ENCODE measurements around the gene EYA2.
"Not testable (repeated sequence)": the region's sequence is repeated elsewhere in the genome, so short reads cannot be mapped to it uniquely, and the experiment has no call there.

EYA2 gene, protein sequence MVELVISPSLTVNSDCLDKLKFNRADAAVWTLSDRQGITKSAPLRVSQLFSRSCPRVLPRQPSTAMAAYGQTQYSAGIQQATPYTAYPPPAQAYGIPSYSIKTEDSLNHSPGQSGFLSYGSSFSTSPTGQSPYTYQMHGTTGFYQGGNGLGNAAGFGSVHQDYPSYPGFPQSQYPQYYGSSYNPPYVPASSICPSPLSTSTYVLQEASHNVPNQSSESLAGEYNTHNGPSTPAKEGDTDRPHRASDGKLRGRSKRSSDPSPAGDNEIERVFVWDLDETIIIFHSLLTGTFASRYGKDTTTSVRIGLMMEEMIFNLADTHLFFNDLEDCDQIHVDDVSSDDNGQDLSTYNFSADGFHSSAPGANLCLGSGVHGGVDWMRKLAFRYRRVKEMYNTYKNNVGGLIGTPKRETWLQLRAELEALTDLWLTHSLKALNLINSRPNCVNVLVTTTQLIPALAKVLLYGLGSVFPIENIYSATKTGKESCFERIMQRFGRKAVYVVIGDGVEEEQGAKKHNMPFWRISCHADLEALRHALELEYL

DNA sequence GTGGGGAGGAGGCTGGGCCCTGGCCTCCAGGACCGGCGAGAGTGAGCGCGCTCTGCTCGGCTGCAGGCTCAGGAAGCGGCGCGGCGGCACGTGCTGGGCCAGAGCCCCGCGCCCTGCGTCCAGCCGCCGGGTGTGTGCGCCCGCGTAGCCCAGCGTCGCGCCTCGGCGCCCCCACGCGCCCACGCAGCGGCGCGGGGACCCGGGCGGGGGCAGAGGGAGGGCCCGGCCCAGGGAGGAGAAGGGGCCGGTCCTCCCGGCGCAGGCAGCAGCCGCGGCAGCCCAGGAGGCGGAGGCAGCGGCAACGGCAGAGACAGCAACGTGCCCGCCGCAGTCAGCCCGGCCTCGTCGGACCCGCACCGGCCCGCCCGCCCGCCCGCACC lies at the start of gene EYA2:
EYA2 (plus strand) TSS at position 265 of the 380 bp plus-strand sequence. CDS start 95,168 bp downstream, outside the sequence.
- intact Hi-C loops (cut with DNase I), result no loop called here
- peak in 12 of 42 donors; percentile 5 to 42 (median 26) for DNase-seq

DNA sequence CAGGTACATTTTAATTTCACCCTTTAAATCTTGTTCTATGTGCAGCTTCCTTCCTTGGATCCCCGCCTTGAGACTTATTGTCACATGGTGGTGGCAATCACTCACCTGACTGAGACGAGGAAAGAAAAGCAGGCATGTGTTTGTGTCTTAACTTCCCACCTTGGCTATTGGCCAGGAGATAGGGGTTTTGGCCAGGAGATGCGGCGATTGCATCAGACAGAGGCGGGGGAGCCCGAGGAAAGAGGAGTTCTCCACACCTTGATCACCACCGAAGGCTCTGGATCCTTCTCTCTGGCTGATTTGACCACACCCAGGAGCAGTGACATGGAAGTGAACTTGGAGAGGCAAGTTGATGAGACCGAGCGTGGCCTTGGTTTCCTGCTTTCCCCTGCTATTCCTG lies 49.7 kb upstream of the EYA2 start:
- intact Hi-C loops (cut with DNase I), result no loop called here
- DNase-seq, result no peak

DNA sequence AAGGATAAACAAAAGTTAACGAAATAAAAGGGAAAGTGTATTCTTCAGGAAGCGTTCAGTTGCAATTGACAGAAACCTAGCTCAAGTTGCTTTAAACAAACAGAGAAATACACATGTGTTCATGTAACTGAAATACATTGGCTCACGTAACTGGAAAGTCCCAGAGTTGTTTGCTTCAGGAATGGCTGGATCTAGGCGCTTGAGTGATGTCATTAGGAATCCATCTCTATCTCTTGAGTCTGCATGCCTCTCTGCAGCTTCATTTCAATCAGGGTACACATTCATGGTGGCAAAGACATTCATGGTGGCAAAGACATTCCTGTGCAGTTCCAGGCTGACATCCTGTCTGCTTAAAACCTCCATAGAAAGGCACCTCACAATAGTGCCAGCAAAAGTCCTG lies 45.4 kb upstream of the EYA2 start:
- DNase-seq, result no peak
- intact Hi-C loops (cut with DNase I), result no loop called here

DNA sequence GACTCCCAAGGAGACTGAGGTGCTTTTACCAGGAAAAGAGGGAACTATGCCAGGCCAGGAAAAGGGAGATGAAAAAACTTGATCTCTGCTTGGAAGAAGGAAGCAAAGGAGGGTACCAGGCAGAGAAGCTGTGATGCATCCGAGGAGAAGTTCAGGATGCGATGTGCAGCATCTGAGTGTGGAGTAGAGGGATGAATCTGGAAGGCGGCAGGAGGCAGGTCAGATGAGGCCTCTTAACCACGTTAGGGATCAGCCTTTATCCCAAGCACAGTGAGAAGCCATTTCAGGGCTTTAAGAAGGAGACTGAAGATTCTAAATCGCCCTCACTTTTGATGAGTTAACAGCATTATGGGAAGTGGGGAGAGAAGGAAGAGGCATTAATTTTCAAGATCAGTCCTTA lies 44.9 kb upstream of the EYA2 start:
- intact Hi-C loops (cut with DNase I), result no loop called here
- no peak for DNase-seq

DNA sequence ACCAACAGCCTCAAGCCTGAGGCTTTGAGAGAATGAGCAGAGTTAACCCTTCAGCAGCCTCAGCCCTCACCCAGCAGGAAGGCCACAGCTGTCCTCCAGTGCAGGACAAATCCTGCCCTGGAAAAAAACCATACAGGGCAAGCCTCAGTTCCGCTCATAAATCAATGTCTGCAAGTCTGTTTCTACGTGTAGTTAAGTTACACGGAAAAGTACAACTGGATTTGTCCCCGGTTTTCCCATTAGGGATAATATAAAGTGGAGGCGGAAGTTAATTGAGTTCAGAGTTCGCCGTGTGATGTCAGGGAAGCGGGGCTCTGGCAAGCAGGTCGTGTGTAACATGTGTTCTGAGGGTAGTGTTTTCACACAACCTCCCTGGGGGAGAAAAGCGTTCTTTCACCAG lies 44.2 kb upstream of the EYA2 start:
- intact Hi-C loops (cut with DNase I), result no loop called here
- DNase-seq, result no peak

DNA sequence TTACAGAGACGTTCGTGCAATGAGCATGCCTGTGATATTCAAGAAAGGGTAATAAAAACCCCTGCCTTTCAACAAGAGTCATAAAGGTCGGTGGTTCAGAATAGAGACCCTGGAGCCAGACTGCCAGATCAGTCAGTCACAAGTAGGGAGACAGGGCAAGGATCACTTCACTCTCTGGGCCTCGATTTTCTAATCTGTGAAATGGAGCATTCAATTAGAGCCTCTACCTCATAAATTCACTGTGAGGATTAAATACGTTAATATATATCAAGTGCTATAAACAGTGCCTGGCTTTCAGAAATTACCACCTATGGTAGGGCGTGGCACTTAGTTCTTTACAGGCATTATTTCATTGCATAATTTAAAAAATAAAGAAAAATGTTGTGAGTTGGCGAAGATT lies 43.7 kb upstream of the EYA2 start:
- no peak for DNase-seq
- intact Hi-C loops (cut with DNase I), result no loop called here

DNA sequence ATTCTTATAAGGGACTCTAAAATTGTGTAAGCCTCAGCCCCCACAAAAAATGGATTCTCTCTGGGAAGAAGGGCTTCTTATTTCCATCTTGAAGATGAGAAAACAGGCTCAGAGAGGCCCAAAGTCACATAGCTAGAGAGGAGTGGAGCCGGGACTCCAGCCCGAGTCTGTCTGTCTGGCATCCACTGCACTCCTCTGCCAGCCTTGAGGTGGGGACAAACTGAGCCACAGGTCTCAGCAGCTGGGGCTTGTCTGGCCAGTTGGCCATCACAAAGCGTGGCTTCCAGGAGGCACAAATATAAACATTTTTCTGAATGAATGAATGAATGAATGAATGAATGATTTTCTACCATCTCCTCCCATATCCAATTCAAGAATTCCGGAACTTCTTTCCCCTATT lies 42.9 kb upstream of the EYA2 start:
- no peak for DNase-seq
- intact Hi-C loops (cut with DNase I), result no loop called here

DNA sequence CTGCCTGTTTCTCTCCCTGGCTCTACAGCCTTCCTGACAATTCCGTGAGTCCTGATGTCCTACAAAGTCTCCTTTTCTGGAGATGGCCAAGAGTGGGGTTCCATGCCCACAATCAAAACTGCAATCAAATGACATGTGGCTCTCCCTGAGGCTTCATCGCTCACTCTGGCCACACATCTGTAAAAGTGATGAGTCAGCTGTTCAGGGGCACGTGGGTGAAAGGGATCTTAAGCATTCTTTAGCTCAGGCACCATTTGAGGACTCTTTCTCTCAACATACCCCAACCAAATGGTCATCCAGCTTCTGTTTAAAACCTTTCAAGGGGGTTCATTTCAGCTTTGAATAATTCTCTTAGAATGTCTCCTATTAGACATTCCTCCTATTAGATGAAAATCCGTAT lies 42.3 kb upstream of the EYA2 start:
- no peak for DNase-seq
- intact Hi-C loops (cut with DNase I), result no loop called here

DNA sequence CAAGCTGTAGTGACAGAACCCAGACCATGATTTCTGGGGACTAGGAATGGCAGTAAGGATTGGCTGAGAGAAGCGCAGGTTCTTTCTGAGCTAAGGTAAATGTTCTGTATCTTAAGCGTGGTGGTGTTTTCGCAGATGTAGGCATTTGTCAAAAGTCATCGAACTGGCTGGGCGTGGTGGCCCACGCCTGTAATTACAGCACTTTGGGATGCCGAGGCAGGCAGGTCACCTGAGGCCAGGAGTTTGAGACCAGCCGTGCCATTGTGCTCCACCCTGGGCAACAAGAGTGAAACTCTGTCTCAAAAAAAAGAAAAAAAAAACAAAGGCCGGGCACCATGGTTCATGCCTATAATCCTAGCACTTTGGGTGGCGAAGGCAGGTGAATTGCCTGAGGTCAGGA lies 40.7 kb upstream of the EYA2 start:
- intact Hi-C loops (cut with DNase I), result no loop called here
- no peak for DNase-seq

DNA sequence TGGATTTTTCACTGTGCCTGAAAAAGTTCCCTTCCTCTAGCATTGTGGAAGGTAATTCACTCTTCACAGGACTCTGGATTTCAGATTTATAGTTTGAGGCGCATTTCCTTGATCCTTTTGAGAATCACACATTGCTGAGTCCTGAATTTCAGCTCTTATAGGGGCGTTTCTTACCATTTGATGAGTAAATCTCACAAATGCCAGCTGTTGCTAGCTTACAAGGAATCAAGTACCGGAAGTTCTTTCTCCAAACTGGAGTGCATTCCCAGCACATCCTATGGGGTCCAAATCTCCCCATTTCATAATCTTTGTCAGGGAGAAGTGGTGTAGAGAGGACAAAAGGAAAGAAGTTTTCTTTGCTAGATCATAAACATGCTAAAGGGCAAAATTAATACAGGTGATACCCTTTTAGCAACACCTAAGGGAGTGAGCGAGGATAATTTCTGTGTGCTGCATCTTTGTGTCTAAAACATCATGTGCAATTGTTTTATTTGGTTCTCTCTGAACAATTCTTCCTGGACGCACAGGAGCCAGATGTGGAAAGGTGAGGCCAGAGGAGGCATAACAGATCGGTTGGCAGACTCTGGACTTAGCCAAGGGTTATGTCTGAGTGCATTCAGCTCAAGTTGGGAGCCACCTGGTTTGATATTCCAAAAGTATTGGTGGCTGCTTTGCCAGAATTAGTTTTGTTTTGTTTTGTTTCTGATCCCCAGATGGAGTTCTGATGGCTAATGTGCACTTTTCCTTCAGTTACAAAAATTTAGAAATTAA lies 37.4 kb upstream of the EYA2 start:
- intact Hi-C loops (cut with DNase I), result no loop called here
- DNase-seq, result no peak

DNA sequence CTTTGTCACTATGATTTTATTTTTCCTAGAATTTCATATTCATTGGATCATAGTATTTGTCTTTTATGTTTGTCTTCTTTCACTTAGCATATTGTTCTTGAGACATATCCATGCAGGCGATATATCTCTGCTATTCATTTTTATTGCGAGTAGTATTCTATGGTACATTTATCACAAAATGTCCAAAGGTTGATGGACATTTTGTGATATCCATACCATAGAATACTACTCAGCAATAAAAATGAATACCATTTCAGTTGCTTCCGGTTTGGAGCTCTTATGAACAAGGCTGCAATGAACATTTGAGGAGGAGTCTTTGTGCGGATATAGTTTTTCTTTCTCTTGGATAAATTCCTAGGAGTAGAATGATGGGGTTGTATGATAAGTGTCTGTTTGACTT lies 28.8 kb upstream of the EYA2 start:
- no peak for DNase-seq
- intact Hi-C loops (cut with DNase I), result no loop called here

DNA sequence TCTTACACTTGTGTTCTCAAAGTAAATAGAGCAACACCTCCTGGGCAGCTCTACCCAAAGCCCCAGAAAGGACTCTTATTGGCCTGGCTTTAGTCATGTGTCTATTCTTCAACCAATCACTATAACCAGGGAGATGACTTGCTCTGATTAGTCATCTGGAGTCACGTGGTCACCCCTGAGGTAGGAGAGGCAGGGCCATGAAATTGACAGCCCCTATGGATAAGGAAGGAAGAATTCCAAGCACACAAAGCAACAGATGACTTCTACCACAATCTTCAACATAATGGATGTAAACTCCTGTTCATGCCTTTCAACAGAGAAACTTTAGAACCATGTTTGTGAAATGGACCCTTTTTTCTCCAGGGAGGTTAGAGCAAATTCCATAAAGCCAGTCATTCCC lies 24.6 kb upstream of the EYA2 start:
- intact Hi-C loops (cut with DNase I), result no loop called here
- DNase-seq, result no peak

DNA sequence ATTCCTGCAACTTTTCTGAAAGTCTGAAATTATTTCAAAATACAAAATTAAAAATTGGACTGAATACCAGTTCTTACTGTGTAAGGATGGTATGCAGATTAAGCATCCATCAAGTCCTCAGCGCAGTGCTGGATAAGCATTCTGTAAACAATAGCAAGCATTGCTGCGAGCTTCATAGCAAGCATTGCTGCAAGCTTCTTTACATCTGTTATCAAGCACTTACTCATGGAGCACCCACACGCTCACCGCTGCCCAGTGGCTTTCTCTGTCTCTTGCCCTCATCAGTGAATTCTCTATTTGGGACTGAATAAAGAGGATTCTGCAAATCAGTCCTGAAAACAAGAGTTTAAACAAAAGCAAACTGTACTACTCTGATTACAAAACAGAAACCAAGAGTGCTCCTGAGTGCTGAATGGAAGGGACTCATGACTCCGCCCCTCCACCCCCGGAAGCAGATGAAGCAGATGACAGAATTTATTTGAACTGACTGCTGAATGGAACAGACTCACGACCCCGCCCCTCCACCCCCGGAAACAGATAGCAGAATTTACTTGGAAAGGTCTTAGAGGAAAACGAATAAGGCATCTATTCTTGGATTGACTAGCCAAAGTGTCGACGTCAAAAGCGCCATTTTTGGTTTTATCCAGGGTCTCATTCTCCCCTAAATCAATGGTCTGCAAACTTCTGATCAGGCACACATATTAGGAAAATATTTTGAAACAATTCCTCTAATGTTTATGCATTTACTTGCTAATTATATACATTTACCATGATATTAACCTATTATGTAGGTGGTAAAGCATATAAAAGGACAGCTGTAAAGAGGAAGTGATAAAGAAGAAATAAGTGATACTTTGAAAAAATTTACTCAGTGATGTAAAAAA lies 22.1 kb upstream of the EYA2 start:
- DNase-seq, result peak in 8 of 42 donors; percentile 10 to 43 (median 24)

DNA sequence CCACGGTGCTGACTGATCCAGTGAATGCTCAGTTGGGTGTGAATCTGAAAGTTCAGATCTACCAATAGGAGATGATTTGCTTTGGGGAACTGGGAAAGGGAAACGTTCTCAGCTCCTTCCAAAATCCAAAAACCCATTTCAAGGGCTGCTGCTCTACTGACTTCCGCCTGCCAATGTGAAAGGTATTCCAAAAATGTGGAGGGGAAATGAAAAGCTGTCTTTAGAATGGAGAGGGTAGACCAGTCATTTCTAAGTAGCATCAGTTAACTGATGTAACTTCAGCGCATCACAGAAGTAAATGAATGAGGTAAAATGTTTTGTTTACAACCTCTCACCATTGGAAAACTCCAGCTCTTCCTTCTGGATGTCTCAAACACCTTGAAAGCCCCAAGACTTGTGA lies 19.6 kb upstream of the EYA2 start:
- DNase-seq, result no peak
- intact Hi-C loops (cut with DNase I), result no loop called here

More for the DNA sequence above, 22.1 kb upstream of the EYA2 start:
- intact Hi-C loops (cut with DNase I), result no loop called here

DNA sequence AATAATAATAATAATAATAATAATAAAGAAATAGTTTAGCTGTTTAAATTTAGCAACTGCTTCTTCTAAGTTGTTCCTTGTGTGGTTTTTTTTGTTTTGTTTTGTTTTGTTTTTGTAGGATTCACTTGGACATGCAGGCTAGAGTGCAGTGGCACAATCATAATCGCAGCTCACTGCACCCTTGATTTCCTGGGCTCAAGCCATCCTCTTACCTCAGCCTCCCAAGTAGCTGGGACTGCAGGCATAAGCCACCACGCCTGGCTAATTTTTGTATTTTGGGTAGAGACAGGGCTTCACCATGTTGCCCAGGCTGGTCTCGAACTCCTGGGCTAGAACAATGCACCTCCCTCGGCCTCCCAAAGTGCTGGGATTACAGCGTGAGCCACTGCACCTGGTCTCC lies 15.3 kb upstream of the EYA2 start:
- no peak for DNase-seq
- intact Hi-C loops (cut with DNase I), result no loop called here

DNA sequence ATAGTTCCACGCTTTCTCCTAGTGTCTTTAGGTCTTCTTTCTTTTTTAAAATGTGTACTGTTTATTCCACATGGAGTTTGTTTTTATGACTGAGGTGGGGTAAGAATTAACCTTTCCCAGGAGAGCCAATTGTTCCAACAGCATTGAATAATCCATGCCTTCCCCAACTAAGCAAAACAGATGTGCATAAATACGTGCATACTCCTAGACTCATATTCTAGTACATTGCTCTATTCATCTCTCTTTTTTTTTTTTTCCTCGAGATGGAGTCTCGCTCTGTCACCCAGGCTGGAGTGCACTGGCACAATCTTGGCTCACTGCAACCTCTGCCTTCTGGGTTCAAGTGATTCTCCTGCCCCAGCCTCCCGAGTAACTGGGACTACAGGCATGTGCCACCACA lies 14.7 kb upstream of the EYA2 start:
- DNase-seq; intact Hi-C loops (cut with DNase I): not testable (repeated sequence)

DNA sequence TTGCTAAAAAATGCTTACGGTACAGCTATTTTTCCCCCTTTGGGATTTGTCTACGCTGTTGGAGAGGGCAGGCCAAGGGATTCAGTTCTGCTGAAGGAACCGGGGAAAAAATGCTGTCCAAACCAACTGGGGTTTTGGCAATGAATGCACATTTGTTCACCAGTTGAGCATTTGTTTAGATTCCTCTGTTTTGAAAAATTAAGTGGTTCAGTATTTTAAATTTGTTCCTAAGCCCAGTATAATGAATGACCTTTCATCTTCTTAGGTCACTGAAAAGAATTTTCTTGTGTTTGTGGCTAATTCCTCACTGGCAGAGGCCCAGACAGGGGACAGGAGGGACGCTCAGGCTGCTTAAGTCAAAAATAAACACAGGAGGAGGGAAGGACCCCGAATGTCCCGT lies 10.8 kb upstream of the EYA2 start:
- no peak for DNase-seq
- intact Hi-C loops (cut with DNase I), result no loop called here

DNA sequence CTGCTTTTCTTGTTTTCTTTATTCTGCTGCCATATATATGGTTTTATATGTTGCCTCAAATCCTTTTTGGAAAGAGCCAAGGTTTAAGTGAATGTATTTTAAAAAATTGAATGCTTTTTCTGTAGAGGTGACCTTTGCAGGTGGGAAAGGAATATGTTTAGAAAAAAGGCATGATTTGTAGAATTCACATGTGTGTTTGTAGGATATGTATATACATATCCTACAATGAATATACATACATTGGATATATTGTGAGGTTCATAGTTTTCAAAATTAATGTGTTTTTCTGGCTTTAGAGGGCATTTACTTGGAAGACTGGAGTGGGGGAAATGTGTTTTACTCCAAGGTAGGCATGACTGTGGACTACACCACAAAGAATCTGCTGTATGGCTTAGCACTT lies 4.0 kb upstream of the EYA2 start:
- no peak for DNase-seq
- intact Hi-C loops (cut with DNase I), result no loop called here

DNA sequence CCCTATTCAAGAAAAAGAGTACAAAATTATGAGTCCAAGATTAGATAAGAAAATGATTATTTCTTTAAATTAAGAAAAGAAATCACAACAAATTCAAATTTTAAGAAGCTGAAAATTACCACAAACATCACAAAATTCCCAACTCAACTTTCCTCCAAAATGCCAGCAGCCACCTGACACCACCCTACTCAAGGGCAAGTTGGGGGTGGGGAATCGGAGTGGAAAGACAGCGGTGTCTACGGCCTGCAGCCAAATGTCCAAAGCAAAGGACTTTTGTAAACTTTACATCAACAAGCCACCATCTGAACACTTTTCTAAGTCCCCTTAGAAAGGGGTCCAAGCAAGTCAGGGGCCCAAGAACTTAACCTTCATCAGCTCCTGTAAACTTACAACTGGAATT lies 1.6 kb upstream of the EYA2 start:
- intact Hi-C loops (cut with DNase I), result no loop called here
- peak in 1 of 42 donors; percentile 26 for DNase-seq

Data from head of caudate nucleus (tissue), 42 donors.